ENCODE results near the gene TP63. TPM values are rescaled to one million over a fixed set of nuclear protein-coding genes. Genes with fewer than 3 reads are reported as not detected.

TP63 gene
- total and polyA plus RNA-seq, 2 donors (not counting 3 experiments of a cell fraction or from before 2014, with no cell fraction given) = not detected

DNA sequence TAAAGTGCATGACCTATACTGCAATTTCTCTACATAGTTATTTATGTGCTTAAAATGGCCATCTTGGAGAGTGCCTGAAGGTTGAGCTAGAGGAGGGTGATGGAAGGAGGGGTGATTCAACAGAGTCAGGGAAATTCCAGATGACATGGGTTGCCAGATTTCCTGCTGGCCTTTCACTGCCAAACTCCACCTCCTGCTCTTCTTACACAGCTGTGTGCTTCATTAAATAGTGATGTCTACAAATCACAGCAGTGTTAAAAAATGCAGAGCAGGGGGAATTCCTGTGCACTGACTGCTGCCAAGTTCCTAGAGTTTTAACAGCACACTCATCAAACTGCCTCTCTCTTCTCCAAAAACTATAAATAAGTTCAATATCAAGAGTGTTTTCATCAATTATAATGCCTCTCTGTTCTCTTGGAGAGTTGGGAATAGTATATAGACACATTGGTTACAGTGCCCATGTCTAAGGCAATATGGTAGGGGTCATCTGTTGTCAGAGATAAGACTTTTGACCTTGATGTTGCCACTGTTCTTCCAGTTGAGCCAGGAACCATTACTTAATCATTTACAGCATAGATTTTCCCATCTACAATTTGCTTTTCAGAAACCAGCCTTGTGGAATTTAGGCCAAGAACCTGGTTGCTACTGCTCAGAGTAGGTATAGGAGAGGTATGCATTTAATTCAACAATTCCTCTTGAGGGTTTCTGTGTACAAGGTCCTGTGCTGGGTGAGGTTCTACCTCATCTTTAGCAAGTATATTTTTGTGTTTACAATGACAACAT, 79.6 kb downstream of the TP63 start:
- POLR2A ChIA-PET = interaction anchor here (0.8 kb wide), 1 partner anchor 25 kb away, joined by 7 read pairs; no protein-coding TSS in a partner anchor
- peak overlapping the region; percentile 12 for H2AFZ ChIP-seq (ENCODE audit: low read depth, low read length)
- H3K36me3 ChIP-seq (ENCODE audit: control insufficient read depth in 2 of 2, extremely low read depth in 1 of 2, insufficient read depth in 2 of 2, low read length in 2 of 2) = no peaks in the 10 kb centered on the region
- no peak overlapping the region for H3K9ac ChIP-seq (replicated peaks; ENCODE audit: extremely low read depth, insufficient read depth, low read length)
- dilution Hi-C loops (cut with MboI; ENCODE audit: extremely low pct_ligation_motif_present, low sequenced_read_pairs) = no loop called here
- peak overlapping the region; percentile 28 for H3K4me2 ChIP-seq (ENCODE audit: insufficient read depth, low read length)
- H3K4me3 ChIP-seq (replicated peaks in 1 of 3; ENCODE audit: insufficient read depth in 1 of 3, low read depth in 1 of 3, low read length in 3 of 3) = no peak overlapping the region
- CTCF ChIA-PET = interaction anchor here (0.5 to 2.5 kb wide), 11 partner anchors 9 to 524 kb away, joined by 3 to 16 read pairs (median 5); no protein-coding TSS in a partner anchor
- H3K79me2 ChIP-seq (ENCODE audit: control insufficient read depth, insufficient read depth, low read length) = no peaks in the 10 kb centered on the region
- no TSS peak for BruUV-seq (replicated peaks)
- H3K9me1 ChIP-seq (replicated peaks; ENCODE audit: control insufficient read depth, extremely low read depth, insufficient read depth, low read length) = no peaks in the 10 kb centered on the region
- H3K27me3 ChIP-seq (ENCODE audit: control insufficient read depth in 2 of 2, insufficient read depth in 2 of 2, low read length in 2 of 2) = no peaks in the 10 kb centered on the region
- peaks cover 22% of the 10 kb centered on the region for H3K4me1 ChIP-seq (ENCODE audit: control insufficient read depth, extremely low read depth, insufficient read depth, low read length)
- peak; percentile 95 for DNase-seq (ENCODE audit: low read depth, low spot score)
- intact Hi-C loops (cut with micrococcal nuclease) = no loop called here
- peak; percentile 91 for FAIRE-seq
- H4K20me1 ChIP-seq (replicated peaks; ENCODE audit: control insufficient read depth, extremely low read depth, insufficient read depth, low read length) = no peaks in the 10 kb centered on the region
- no peaks in the 10 kb centered on the region for H3K9me3 ChIP-seq (replicated peaks; ENCODE audit: control insufficient read depth, insufficient read depth, low read length)
- TF ChIP-seq, protein P1, sequence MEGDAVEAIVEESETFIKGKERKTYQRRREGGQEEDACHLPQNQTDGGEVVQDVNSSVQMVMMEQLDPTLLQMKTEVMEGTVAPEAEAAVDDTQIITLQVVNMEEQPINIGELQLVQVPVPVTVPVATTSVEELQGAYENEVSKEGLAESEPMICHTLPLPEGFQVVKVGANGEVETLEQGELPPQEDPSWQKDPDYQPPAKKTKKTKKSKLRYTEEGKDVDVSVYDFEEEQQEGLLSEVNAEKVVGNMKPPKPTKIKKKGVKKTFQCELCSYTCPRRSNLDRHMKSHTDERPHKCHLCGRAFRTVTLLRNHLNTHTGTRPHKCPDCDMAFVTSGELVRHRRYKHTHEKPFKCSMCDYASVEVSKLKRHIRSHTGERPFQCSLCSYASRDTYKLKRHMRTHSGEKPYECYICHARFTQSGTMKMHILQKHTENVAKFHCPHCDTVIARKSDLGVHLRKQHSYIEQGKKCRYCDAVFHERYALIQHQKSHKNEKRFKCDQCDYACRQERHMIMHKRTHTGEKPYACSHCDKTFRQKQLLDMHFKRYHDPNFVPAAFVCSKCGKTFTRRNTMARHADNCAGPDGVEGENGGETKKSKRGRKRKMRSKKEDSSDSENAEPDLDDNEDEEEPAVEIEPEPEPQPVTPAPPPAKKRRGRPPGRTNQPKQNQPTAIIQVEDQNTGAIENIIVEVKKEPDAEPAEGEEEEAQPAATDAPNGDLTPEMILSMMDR (IDR thresholded peaks at IDR 0.05; ENCODE audit: extremely low read depth in 1 of 2, insufficient read depth in 1 of 2, low read depth in 1 of 2, low read length in 2 of 2) = no peak
- TF ChIP-seq EZH2 (IDR thresholded peaks at IDR 0.05; ENCODE audit: borderline replicate concordance, low read depth, low read length, severe bottlenecking) (no peak), POLR2A (IDR thresholded peaks at IDR 0.05; ENCODE audit: low read depth, low read length) (no peak), POLR2AphosphoS5 (IDR thresholded peaks at IDR 0.05; ENCODE audit: insufficient read depth, low read depth, low read length) (peak; percentile 42), MYC (IDR thresholded peaks at IDR 0.05; ENCODE audit: low read depth, low read length) (no peak), FOS (IDR thresholded peaks at IDR 0.05; ENCODE audit: borderline replicate concordance, insufficient read depth, low read length) (peak; percentile 75), JUN (IDR thresholded peaks at IDR 0.05; ENCODE audit: borderline replicate concordance, insufficient read depth, insufficient read length, low read depth) (peak; percentile 44)
- TF ChIP-seq, protein P2, sequence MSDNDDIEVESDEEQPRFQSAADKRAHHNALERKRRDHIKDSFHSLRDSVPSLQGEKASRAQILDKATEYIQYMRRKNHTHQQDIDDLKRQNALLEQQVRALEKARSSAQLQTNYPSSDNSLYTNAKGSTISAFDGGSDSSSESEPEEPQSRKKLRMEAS (IDR thresholded peaks at IDR 0.05; ENCODE audit: insufficient read depth, insufficient read length) = no peak
- H3K27ac ChIP-seq (ENCODE audit: insufficient read depth, low read depth, low read length) = peak overlapping the region; percentile 57

Data from endothelial cell of umbilical vein (primary cell).